ENCODE results near the gene C3. TPM values are rescaled to one million over a fixed set of nuclear protein-coding genes. Genes with fewer than 3 reads are reported as not detected.

Gene C3
- total RNA-seq, 6 experiments from 2014 or later: 0.82 to 1.5 (median 1.2) TPM

- TF ChIP-seq, protein P1, sequence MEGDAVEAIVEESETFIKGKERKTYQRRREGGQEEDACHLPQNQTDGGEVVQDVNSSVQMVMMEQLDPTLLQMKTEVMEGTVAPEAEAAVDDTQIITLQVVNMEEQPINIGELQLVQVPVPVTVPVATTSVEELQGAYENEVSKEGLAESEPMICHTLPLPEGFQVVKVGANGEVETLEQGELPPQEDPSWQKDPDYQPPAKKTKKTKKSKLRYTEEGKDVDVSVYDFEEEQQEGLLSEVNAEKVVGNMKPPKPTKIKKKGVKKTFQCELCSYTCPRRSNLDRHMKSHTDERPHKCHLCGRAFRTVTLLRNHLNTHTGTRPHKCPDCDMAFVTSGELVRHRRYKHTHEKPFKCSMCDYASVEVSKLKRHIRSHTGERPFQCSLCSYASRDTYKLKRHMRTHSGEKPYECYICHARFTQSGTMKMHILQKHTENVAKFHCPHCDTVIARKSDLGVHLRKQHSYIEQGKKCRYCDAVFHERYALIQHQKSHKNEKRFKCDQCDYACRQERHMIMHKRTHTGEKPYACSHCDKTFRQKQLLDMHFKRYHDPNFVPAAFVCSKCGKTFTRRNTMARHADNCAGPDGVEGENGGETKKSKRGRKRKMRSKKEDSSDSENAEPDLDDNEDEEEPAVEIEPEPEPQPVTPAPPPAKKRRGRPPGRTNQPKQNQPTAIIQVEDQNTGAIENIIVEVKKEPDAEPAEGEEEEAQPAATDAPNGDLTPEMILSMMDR (IDR thresholded peaks at IDR 0.05): no peak
- no peak for DNase-seq
- Mint-ChIP-seq H3K9me3 (no peaks in the 10 kb centered on the region), H3K27ac (no peak overlapping the region), H3K36me3 (ENCODE audit: low read depth) (peaks cover 4% of the 10 kb centered on the region; the same call in 1 of the 2 replicates), H3K4me1 (ENCODE audit: low read depth) (peaks cover 20% of the 10 kb centered on the region), H3K27me3 (ENCODE audit: insufficient read depth) (peaks cover 17% of the 10 kb centered on the region), H3K4me3 (no peak overlapping the region)
These were observed 4.4 kb upstream of the C3 start for GRCh38 chr19:6724631-6725492.

- H3K4me1 Mint-ChIP-seq (ENCODE audit: low read depth): peaks cover 20% of the 10 kb centered on the region
- TF ChIP-seq, protein P1 (IDR thresholded peaks at IDR 0.05): no peak
- no peaks in the 10 kb centered on the region; the same call in 1 of the 2 replicates for H3K9me3 Mint-ChIP-seq
- DNase-seq: no peak
- H3K27me3 Mint-ChIP-seq (ENCODE audit: insufficient read depth): peaks cover 17% of the 10 kb centered on the region
- no peak overlapping the region for H3K27ac Mint-ChIP-seq
- H3K4me3 Mint-ChIP-seq: no peak overlapping the region
- H3K36me3 Mint-ChIP-seq (ENCODE audit: low read depth): no peaks in the 10 kb centered on the region
These were observed 3.3 kb upstream of the C3 start for GRCh38 chr19:6723738-6724137.

DNA sequence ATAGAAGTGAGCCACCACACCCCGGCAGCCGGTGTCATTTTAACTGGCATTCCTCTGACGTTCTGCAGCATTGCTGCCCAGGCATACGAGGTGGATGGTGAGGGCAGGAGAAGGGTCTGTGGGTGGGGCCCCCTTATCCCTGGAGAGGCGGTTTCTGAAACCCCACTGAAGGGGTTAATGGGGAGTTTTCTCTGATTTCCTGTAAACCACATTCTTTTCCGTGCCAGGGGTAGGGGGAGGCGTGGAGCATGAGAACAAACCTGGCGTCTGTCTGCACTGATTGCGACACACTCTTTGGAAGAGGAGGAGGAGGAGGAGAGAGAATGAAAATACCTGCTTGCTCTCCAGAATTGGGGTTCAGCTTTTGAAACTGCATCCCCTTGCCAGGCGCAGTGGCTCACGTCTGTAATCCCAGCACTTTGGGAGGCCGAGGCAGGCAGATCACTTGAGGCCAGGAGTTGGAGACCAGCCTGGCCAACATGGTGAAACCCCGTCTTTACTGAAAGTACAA is 2.7 kb upstream of the C3 start:
- no peak for DNase-seq
- peaks cover 20% of the 10 kb centered on the region for H3K4me1 Mint-ChIP-seq (ENCODE audit: low read depth)
- H3K36me3 Mint-ChIP-seq (ENCODE audit: low read depth): no peaks in the 10 kb centered on the region
- H3K27me3 Mint-ChIP-seq (ENCODE audit: insufficient read depth): peaks cover 17% of the 10 kb centered on the region
- H3K4me3 Mint-ChIP-seq: peak overlapping the region; percentile 5; the same call in 1 of the 2 replicates
- peaks cover 4% of the 10 kb centered on the region; the same call in 1 of the 2 replicates for H3K9me3 Mint-ChIP-seq
- no peak overlapping the region for H3K27ac Mint-ChIP-seq
- TF ChIP-seq, protein P1 (IDR thresholded peaks at IDR 0.05): no peak

DNA sequence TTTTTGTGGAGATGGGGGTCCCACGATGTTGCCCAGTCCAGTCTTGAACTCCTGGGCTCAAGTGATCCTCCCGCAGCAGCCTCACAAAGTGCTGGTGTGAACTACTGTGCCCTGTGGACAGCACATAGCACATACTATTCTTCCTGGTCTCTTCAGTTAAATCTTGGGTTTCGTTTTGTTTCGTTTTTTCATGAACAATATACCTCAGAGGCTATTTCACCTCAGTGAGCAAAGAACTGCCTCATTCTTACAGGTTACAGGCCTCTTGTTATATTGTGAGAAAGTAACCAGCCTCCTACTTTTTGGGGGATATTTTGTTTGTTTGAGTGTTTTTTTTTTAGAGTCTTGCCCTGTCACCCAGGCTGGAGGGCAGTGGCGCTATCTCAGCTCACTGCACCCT is 1.3 kb upstream of the C3 start:
- DNase-seq: no peak
- Mint-ChIP-seq H3K4me1 (ENCODE audit: low read depth) (peaks cover 20% of the 10 kb centered on the region), H3K4me3 (peak overlapping the region; percentile 16; the same call in 1 of the 2 replicates), H3K36me3 (ENCODE audit: low read depth) (peaks cover 6% of the 10 kb centered on the region), H3K9me3 (peaks cover 14% of the 10 kb centered on the region), H3K27me3 (ENCODE audit: insufficient read depth) (peaks cover 19% of the 10 kb centered on the region), H3K27ac (no peak overlapping the region)
- TF ChIP-seq, protein P1 (IDR thresholded peaks at IDR 0.05): no peak

DNA sequence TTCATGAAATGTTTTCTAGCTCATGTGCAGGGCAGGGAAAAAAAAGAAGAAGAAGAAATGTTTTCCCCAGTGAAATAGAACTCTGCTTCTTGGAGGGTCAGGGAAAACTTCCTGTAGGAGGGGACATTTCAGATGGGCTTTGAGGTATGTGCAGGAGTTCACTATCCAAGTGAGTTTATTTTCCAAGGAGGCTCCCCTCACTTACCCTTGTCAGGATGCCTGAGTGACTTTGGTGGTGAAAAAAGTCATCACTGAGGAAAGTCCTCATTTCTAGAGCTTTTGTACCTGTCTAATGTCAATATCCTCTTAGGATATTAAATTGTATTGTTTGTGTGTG is 656 bp upstream of the C3 start:
- TF ChIP-seq, protein P1 (IDR thresholded peaks at IDR 0.05): no peak
- peaks cover 20% of the 10 kb centered on the region for H3K4me1 Mint-ChIP-seq (ENCODE audit: low read depth)

More for the DNA sequence above, 656 bp upstream of the C3 start:
- no peak overlapping the region for H3K27ac Mint-ChIP-seq
- peaks cover 14% of the 10 kb centered on the region for H3K9me3 Mint-ChIP-seq
- peaks cover 6% of the 10 kb centered on the region for H3K36me3 Mint-ChIP-seq (ENCODE audit: low read depth)
- no peak for DNase-seq
- H3K27me3 Mint-ChIP-seq (ENCODE audit: insufficient read depth): peaks cover 19% of the 10 kb centered on the region
- no peak overlapping the region for H3K4me3 Mint-ChIP-seq

Measured in HFFc6 (cell line).